ENCODE data around the gene CRYBB1. TPM values are rescaled to one million over a fixed set of nuclear protein-coding genes. Genes with fewer than 3 reads are reported as not detected.

The CRYBB1 gene
- total RNA-seq (1 to 10 TPM in 1 of 7 donors, under 1 TPM in 4, not detected in 2; 0.26 to 1.4 (median 0.34) TPM), polyA plus RNA-seq (under 1 TPM; 0.48 to 0.80 TPM)
- long read RNA-seq, donor 1, partial matches to known transcripts: 0 of 1 reads
- long read RNA-seq, donor 1, other reads (novel, unspliced or antisense): 0 of 1 reads
- long read RNA-seq, donor 2: 0 reads
- long read RNA-seq, donor 3, partial matches to known transcripts: 1 of 2 reads
- long read RNA-seq, donor 3, other reads (novel, unspliced or antisense): 0 of 2 reads

- no peak within 1 kb of the TSS for H3K4me3 ChIP-seq
- no peaks in the 10 kb centered on the region for H3K4me1 ChIP-seq (ENCODE audit: insufficient read depth)
- H3K36me3 ChIP-seq: no peaks in the 10 kb centered on the region
- no peak for DNase-seq
- H3K9me3 ChIP-seq: no peaks in the 10 kb centered on the region
- H3K27ac ChIP-seq: no peak within 1 kb of the TSS
- intact Hi-C loops (cut with DNase I): no loop called here
- 45 to 56% (median 54%) methylated on average over 7 of the region's 7 CpGs for WGBS, 3 donors
- TF ChIP-seq, protein P1, sequence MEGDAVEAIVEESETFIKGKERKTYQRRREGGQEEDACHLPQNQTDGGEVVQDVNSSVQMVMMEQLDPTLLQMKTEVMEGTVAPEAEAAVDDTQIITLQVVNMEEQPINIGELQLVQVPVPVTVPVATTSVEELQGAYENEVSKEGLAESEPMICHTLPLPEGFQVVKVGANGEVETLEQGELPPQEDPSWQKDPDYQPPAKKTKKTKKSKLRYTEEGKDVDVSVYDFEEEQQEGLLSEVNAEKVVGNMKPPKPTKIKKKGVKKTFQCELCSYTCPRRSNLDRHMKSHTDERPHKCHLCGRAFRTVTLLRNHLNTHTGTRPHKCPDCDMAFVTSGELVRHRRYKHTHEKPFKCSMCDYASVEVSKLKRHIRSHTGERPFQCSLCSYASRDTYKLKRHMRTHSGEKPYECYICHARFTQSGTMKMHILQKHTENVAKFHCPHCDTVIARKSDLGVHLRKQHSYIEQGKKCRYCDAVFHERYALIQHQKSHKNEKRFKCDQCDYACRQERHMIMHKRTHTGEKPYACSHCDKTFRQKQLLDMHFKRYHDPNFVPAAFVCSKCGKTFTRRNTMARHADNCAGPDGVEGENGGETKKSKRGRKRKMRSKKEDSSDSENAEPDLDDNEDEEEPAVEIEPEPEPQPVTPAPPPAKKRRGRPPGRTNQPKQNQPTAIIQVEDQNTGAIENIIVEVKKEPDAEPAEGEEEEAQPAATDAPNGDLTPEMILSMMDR (IDR thresholded peaks at IDR 0.05): no peak
- no peaks in the 10 kb centered on the region for H3K27me3 ChIP-seq
These were observed at the start of gene CRYBB1 for GRCh38 chr22:26617271-26618199. Gene CRYBB1, minus strand, starts transcription at chr22:26618027. Its CDS starts 1,708 bp downstream, at chr22:26616319.

DNA sequence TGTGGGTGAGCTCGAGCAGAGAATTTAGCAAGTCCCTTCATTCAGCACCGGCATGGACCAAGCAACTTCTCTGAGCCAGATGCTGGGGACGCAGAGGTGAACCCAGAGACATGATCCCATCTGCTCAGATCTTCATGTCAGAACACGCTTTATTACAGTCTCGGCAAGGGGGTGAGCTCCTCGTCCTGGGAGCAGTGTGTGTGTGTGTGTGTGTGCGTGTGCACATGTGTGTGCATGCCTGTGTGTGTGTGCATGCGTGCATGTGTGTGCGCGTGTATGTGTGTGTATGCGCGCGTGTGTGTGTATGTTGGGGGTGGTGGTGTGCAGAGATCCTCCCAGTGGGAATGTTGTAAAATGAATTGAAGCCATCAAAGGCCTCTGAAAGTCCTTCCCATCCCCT lies 49.3 kb upstream of the CRYBB1 start:
- intact Hi-C loops (cut with DNase I): no loop called here
- DNase-seq: no peak
- no peaks in the 10 kb centered on the region for H3K27me3 ChIP-seq
- no peak overlapping the region for H3K27ac ChIP-seq
- no peak for TF ChIP-seq EP300 (IDR thresholded peaks at IDR 0.05)
- TF ChIP-seq, protein P1 (IDR thresholded peaks at IDR 0.05): no peak
- no peak for TF ChIP-seq POLR2A (IDR thresholded peaks at IDR 0.05)
- WGBS, 3 donors: 72 to 82% (median 77%) methylated on average over 13 of the region's 13 CpGs
- H3K4me1 ChIP-seq (ENCODE audit: insufficient read depth): peaks cover 2% of the 10 kb centered on the region
- H3K4me3 ChIP-seq: no peak overlapping the region
- no peaks in the 10 kb centered on the region for H3K9me3 ChIP-seq
- H3K36me3 ChIP-seq: no peaks in the 10 kb centered on the region

DNA sequence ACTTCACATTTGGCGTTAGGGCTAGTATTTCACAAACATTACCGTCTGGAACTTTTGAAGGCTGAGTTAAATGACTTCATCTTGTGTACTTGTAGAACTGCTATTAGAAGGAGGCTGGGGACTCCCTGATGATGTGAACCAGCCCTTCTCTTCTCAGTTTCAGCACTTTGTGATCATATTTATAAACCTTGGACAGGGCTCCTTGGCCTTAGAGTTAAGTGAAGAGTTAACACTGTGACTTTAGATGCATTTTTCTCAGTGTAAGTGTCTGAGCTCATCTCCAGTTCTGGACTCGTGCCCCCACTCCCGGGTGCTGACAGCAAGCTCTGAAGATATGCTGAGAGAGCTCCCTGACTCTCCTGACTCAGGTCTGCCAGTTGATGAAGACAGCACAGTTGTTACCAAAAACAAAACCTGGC lies 48.0 kb upstream of the CRYBB1 start:
- no peaks in the 10 kb centered on the region for H3K27me3 ChIP-seq
- WGBS, 3 donors: 2 to 6% (median 4%) methylated on average over 4 of the region's 4 CpGs

GRCh38 chr22:26663374-26663923 lies 45.6 kb upstream of the CRYBB1 start:
- H3K9me3 ChIP-seq: no peaks in the 10 kb centered on the region
- TF ChIP-seq, protein P1 (IDR thresholded peaks at IDR 0.05): no peak
- TF ChIP-seq POLR2A (IDR thresholded peaks at IDR 0.05) (no peak), EP300 (IDR thresholded peaks at IDR 0.05) (no peak)
- no peaks in the 10 kb centered on the region for H3K36me3 ChIP-seq
- no peak overlapping the region for H3K27ac ChIP-seq
- no peak overlapping the region for H3K4me3 ChIP-seq
- H3K4me1 ChIP-seq (ENCODE audit: insufficient read depth): no peaks in the 10 kb centered on the region
- no peak for DNase-seq
- intact Hi-C loops (cut with DNase I): no loop called here
- no peaks in the 10 kb centered on the region for H3K27me3 ChIP-seq
- WGBS, 3 donors: 61 to 82% (median 67%) methylated on average over 9 of the region's 9 CpGs

More for the DNA sequence above, 48.0 kb upstream of the CRYBB1 start:
- H3K4me3 ChIP-seq: no peak overlapping the region
- H3K4me1 ChIP-seq (ENCODE audit: insufficient read depth): no peaks in the 10 kb centered on the region
- DNase-seq: no peak
- H3K9me3 ChIP-seq: no peaks in the 10 kb centered on the region
- intact Hi-C loops (cut with DNase I): no loop called here
- no peaks in the 10 kb centered on the region for H3K36me3 ChIP-seq
- no peak overlapping the region for H3K27ac ChIP-seq
- TF ChIP-seq, protein P1 (IDR thresholded peaks at IDR 0.05): no peak
- no peak for TF ChIP-seq POLR2A (IDR thresholded peaks at IDR 0.05)
- TF ChIP-seq EP300 (IDR thresholded peaks at IDR 0.05): no peak
